Hepatocyte (in vitro differentiated cells): Measurements from ENCODE around the gene FAM83F. TPM values are rescaled to one million over a fixed set of nuclear protein-coding genes. Genes with fewer than 3 reads are reported as not detected.

Experiments
- DNase-seq: peaks from one replicate; pipeline ENCODE4 v3.0.0-alpha.2; 2016; ENCODE audit warnings: low spot score
- H2AFZ ChIP-seq: fragments of 200-600 bp; sonication (generic); 2 replicates; pipeline ENCODE4 v1.6.0; 2016; ENCODE audit warnings: antibody characterized with exemption, mild to moderate bottlenecking
- H3K27ac ChIP-seq: fragments of 200-600 bp; sonication (generic); 2 replicates; pipeline ENCODE4 v1.5.1; 2016; ENCODE audit warnings: mild to moderate bottlenecking
- H3K27me3 ChIP-seq: fragments of 200-600 bp; sonication (generic); 2 replicates; pipeline ENCODE4 v1.6.1; 2016
- H3K36me3 ChIP-seq: fragments of 200-600 bp; sonication (generic); replicated peaks from 2 replicates; pipeline ENCODE4 v1.5.1; 2016; ENCODE audit warnings: low read depth; ENCODE audit not compliant: insufficient read depth
- H3K4me1 ChIP-seq: fragments of 200-600 bp; sonication (generic); 2 replicates; pipeline ENCODE4 v1.5.1; 2016; ENCODE audit warnings: mild to moderate bottlenecking, moderate library complexity; ENCODE audit not compliant: insufficient read depth
- H3K4me2 ChIP-seq: fragments of 200-600 bp; sonication (generic); 2 replicates; pipeline ENCODE4 v1.6.0; 2016
- H3K4me3 ChIP-seq: fragments of 200-600 bp; sonication (generic); 2 replicates; pipeline ENCODE4 v1.5.1; 2016; ENCODE audit warnings: mild to moderate bottlenecking
- H3K79me2 ChIP-seq: fragments of 200-600 bp; sonication (generic); 2 replicates; pipeline ENCODE4 v1.6.0; 2017; ENCODE audit warnings: mild to moderate bottlenecking
- H3K9me2 ChIP-seq: fragments of 200-600 bp; sonication (generic); replicated peaks from 2 replicates; pipeline ENCODE4 v1.6.0; 2017; ENCODE audit warnings: mild to moderate bottlenecking; ENCODE audit not compliant: insufficient read depth
- H3K9me3 ChIP-seq: fragments of 200-600 bp; sonication (generic); 2 replicates; pipeline ENCODE4 v1.5.1; 2016; ENCODE audit warnings: low read depth, mild to moderate bottlenecking
- H4K20me1 ChIP-seq: fragments of 200-600 bp; sonication (generic); 2 replicates; pipeline ENCODE4 v1.6.0; 2016; ENCODE audit warnings: mild to moderate bottlenecking; ENCODE audit not compliant: insufficient read depth, poor library complexity, severe bottlenecking
- CTCF ChIP-seq: fragments of 200-600 bp; sonication (generic); IDR thresholded peaks from 2 replicates; pipeline ENCODE4 v1.5.1; 2016; ENCODE audit warnings: antibody characterized with exemption, mild to moderate bottlenecking; ENCODE audit not compliant: poor library complexity
- EZH2 ChIP-seq: fragments of 200-600 bp; sonication (generic); IDR thresholded peaks from 2 replicates; pipeline ENCODE4 v1.6.1; 2016; ENCODE audit warnings: antibody characterized with exemption, mild to moderate bottlenecking, borderline replicate concordance
- EZH2phosphoT487 ChIP-seq: fragments of 200-600 bp; sonication (generic); IDR thresholded peaks from one replicate; pipeline ENCODE4 v1.6.1; 2018; ENCODE audit warnings: antibody characterized with exemption, mild to moderate bottlenecking, low read depth, moderate library complexity; ENCODE audit not compliant: unreplicated experiment, severe bottlenecking
- WGBS: methylation state at CpG from one replicate; pipeline ENCODE4 v1.1.6; 2016; ENCODE audit warnings: low lambda C conversion rate; ENCODE audit errors: missing lambda C conversion rate; 5-methylcytosine and 5-hydroxymethylcytosine counted together
- polyA plus RNA-seq: library from polyadenylated mRNA; unstranded; fragments of >200 nt; fragmentation: Nextera tagmentation; extraction: Ambion mirVana; gene quantifications from 2 replicates; pipeline ENCODE4 v1.2.1, GENCODE V29; 2016
- total RNA-seq: library from RNA; depleted of rRNA; stranded (reverse); fragments of >200 nt; gene quantifications from 2 replicates; pipeline ENCODE4 v1.2.3, GENCODE V29; 2014

FAM83F gene
- total and polyA plus RNA-seq, 2 experiments from 2014 or later = 10.8 to 12.8 TPM

DNA sequence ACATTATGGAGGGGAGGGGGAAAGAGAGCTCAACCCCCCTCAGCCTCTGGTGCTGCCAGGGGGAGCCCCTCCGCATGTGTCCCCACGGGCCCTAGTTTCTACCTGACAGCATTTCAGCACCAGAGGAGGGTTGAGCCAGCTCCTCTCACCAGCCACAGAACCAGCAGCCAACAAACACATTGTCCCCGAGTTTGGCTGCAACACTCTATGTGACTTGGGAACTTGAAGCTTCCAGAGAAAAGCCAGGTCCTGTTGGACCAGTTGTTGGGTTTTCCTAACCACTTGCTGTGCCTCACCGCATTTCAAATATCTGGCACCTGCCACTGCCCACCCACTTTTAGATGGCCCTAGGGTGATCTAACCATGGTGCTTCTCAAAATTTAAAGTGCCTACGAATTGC, 21.1 kb upstream of the FAM83F start:
- no peak for TF ChIP-seq EZH2phosphoT487
- TF ChIP-seq EZH2 = no peak
- TF ChIP-seq CTCF = no peak
- H3K27ac ChIP-seq = no peak overlapping the region
- 81% methylated on average over 5 of the region's 5 CpGs for WGBS
- no peaks in the 10 kb centered on the region for H3K79me2 ChIP-seq
- no peaks in the 10 kb centered on the region for H3K9me3 ChIP-seq
- H4K20me1 ChIP-seq = no peaks in the 10 kb centered on the region
- H3K36me3 ChIP-seq = no peaks in the 10 kb centered on the region
- H3K4me3 ChIP-seq = no peak overlapping the region
- H3K9me2 ChIP-seq = no peaks in the 10 kb centered on the region
- DNase-seq = no peak
- no peak overlapping the region for H3K4me2 ChIP-seq
- peaks cover 4% of the 10 kb centered on the region for H3K4me1 ChIP-seq
- H3K27me3 ChIP-seq = peaks cover 22% of the 10 kb centered on the region
- H2AFZ ChIP-seq = no peak overlapping the region

DNA sequence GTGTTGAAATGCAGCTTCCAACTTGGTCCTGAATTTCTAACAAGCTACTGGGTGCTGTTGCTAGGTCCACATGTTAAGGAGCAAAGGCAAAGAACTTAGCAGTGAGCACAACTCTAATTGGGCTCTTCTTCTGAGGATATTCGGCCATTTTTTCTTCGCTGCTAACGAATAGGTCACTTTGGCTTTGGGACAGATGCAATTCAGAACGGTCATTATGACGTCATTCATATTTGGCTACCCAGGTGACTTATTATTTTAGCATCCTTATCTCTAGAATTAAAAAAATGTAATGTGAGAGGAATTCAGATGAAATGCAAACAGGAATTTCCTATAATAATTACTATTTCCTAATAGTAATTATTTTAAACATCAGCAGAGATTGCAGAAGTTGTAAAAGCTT, 20.7 kb upstream of the FAM83F start:
- Histone ChIP-seq H3K27ac (no peak overlapping the region), H3K79me2 (no peaks in the 10 kb centered on the region), H3K4me1 (peaks cover under 1% of the 10 kb centered on the region), H3K9me3 (no peaks in the 10 kb centered on the region), H3K36me3 (no peaks in the 10 kb centered on the region), H3K9me2 (no peaks in the 10 kb centered on the region), H3K27me3 (peaks cover 22% of the 10 kb centered on the region), H3K4me2 (no peak overlapping the region), H3K4me3 (no peak overlapping the region), H4K20me1 (no peaks in the 10 kb centered on the region), H2AFZ (no peak overlapping the region)
- no peak for DNase-seq
- TF ChIP-seq EZH2phosphoT487 = no peak
- no peak for TF ChIP-seq CTCF
- TF ChIP-seq EZH2 = no peak
- WGBS = 96% methylated on average over 5 of the region's 5 CpGs

- H3K4me1 ChIP-seq = no peaks in the 10 kb centered on the region
- H3K27me3 ChIP-seq = peaks cover 12% of the 10 kb centered on the region
- TF ChIP-seq EZH2phosphoT487 (no peak), CTCF (no peak), EZH2 (no peak)
- no peaks in the 10 kb centered on the region for H3K79me2 ChIP-seq
- H4K20me1 ChIP-seq = no peaks in the 10 kb centered on the region
- no peaks in the 10 kb centered on the region for H3K9me3 ChIP-seq
- no peak for DNase-seq
- no peaks in the 10 kb centered on the region for H3K9me2 ChIP-seq
- WGBS = 78% methylated on average over 6 of the region's 6 CpGs
- no peak overlapping the region for H3K27ac ChIP-seq
- no peak overlapping the region for H3K4me3 ChIP-seq
- H3K36me3 ChIP-seq = no peaks in the 10 kb centered on the region
- H3K4me2 ChIP-seq = no peak overlapping the region
- H2AFZ ChIP-seq = no peak overlapping the region
These were observed 15.7 kb upstream of the FAM83F start for GRCh38 chr22:39979048-39979447.

DNA sequence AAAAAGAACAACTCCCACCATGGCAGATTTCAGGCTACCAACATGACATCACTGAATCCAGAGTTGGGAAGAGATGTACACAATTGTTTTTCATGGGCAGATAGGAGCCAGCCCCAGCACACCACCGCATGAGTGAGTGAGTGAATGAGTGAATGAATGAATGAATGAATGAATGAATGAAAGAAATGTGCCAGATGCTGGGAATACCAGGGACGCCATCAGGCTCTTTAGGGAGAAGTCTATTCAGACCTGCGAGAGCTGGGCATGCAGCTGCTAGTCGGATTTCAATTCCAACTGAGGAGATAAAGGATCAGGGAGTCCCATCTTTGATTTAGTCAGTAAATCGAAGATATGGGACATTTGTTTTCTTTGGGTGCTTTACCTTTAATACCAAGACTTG, 15.3 kb upstream of the FAM83F start:
- Histone ChIP-seq H3K4me2 (no peak overlapping the region), H3K79me2 (no peaks in the 10 kb centered on the region), H3K27ac (no peak overlapping the region), H3K4me3 (no peak overlapping the region), H3K27me3 (peaks cover 11% of the 10 kb centered on the region), H3K9me2 (no peaks in the 10 kb centered on the region), H2AFZ (no peak overlapping the region), H3K36me3 (no peaks in the 10 kb centered on the region), H4K20me1 (no peaks in the 10 kb centered on the region), H3K9me3 (no peaks in the 10 kb centered on the region), H3K4me1 (no peaks in the 10 kb centered on the region)
- TF ChIP-seq CTCF = no peak
- no peak for TF ChIP-seq EZH2phosphoT487
- no peak for TF ChIP-seq EZH2
- DNase-seq = no peak
- WGBS = 89% methylated on average over 5 of the region's 5 CpGs
